Endothelial cell of umbilical vein (primary cell): ENCODE measurements around the gene IPO11. TPM values are rescaled to one million over a fixed set of nuclear protein-coding genes. Genes with fewer than 3 reads are reported as not detected.
A peak's percentile ranks its signal among the peaks of the same experiment; 100 is the strongest.

Source experiments
- BruUV-seq: library from RNA; stranded (reverse); fragments of 400-500 nt; replicated peaks from 2 replicates; lab custom pipeline; 2021; lab: Mats Ljungman, UMichigan
- CTCF ChIA-PET: fragments of 300-600, 350-600 bp; sonication (Branson Sonifier 250); formaldehyde crosslinking; loops from one replicate; lab custom pipeline; 2021; ENCODE audit warnings: antibody characterized with exemption, inconsistent platforms; lab: Charles Lee
- POLR2A ChIA-PET: fragments of 300-600, 350-600 bp; sonication (Branson Sonifier 250); formaldehyde crosslinking; loops from one replicate; lab custom pipeline; 2021; ENCODE audit warnings: antibody characterized with exemption, inconsistent platforms; lab: Charles Lee
- DNase-seq: peaks from one replicate; pipeline ENCODE4 v3.0.0-alpha.2; 2011; ENCODE audit warnings: low read depth, low spot score
- FAIRE-seq: peaks from 2 replicates; lab custom pipeline; 2011; peaks lifted over from hg19 to GRCh38; lab: Jason Lieb, UNC
- H2AFZ ChIP-seq: 2 replicates; pipeline ENCODE4 v1.6.0; 2012; ENCODE audit warnings: low read depth, low read length, control low read depth, inconsistent platforms
- H3K27ac ChIP-seq: 2 replicates; pipeline ENCODE4 v1.5.1; 2011; ENCODE audit warnings: low read depth, mild to moderate bottlenecking, control low read depth, low read length, moderate library complexity; ENCODE audit not compliant: insufficient read depth
- H3K27me3 ChIP-seq, 2 experiments: 2 replicates each; pipeline versions ENCODE4 v1.6.0 to v1.6.1; 2011; ENCODE audit warnings: low read length in 2 of 2, mixed read lengths in 1 of 2; ENCODE audit not compliant: control insufficient read depth in 2 of 2, insufficient read depth in 2 of 2
- H3K36me3 ChIP-seq, 2 experiments: 2 replicates in 1 of 2; 3 replicates in 1 of 2; pipeline ENCODE4 v1.5.1; 2011; ENCODE audit warnings: low read length in 2 of 2, mild to moderate bottlenecking in 1 of 2, moderate library complexity in 1 of 2; ENCODE audit not compliant: control insufficient read depth in 2 of 2, insufficient read depth in 2 of 2; ENCODE audit errors: extremely low read depth in 1 of 2
- H3K4me1 ChIP-seq: 3 replicates; pipeline ENCODE4 v1.5.1; 2011; ENCODE audit warnings: mild to moderate bottlenecking, low read length; ENCODE audit not compliant: control insufficient read depth, insufficient read depth; ENCODE audit errors: extremely low read depth
- H3K4me2 ChIP-seq: 2 replicates; pipeline ENCODE4 v1.6.1; 2011; ENCODE audit warnings: low read length, control low read depth, mixed read lengths; ENCODE audit not compliant: insufficient read depth
- H3K4me3 ChIP-seq, 3 experiments: fragments of 200-600 bp in 1 of 3; sonication (generic), shearing (Covaris generic) in 1 of 3; replicated peaks in 1 of 3; 2 replicates each; pipeline ENCODE4 v1.5.1; 2011 to 2016; ENCODE audit warnings: control low read depth in 3 of 3, low read length in 3 of 3, mild to moderate bottlenecking in 2 of 3, inconsistent platforms in 1 of 3, low read depth in 1 of 3, moderate library complexity in 1 of 3; ENCODE audit not compliant: insufficient read depth in 1 of 3
- H3K79me2 ChIP-seq: 2 replicates; pipeline ENCODE4 v1.6.0; 2012; ENCODE audit warnings: low read length, inconsistent platforms; ENCODE audit not compliant: control insufficient read depth, insufficient read depth
- H3K9ac ChIP-seq: replicated peaks from 2 replicates; pipeline ENCODE3; 2011; ENCODE audit warnings: low read length, control low read depth; ENCODE audit not compliant: insufficient read depth; ENCODE audit errors: extremely low read depth
- H3K9me1 ChIP-seq: replicated peaks from 3 replicates; pipeline ENCODE4 v1.6.0; 2011; ENCODE audit warnings: mild to moderate bottlenecking, low read length; ENCODE audit not compliant: control insufficient read depth, insufficient read depth; ENCODE audit errors: extremely low read depth
- H3K9me3 ChIP-seq: replicated peaks from 2 replicates; pipeline ENCODE4 v1.5.1; 2012; ENCODE audit warnings: low read length, inconsistent platforms; ENCODE audit not compliant: control insufficient read depth, insufficient read depth
- H4K20me1 ChIP-seq: replicated peaks from 2 replicates; pipeline ENCODE3; 2011; ENCODE audit warnings: mild to moderate bottlenecking, low read length; ENCODE audit not compliant: control insufficient read depth, insufficient read depth; ENCODE audit errors: extremely low read depth
- JUN ChIP-seq: IDR thresholded peaks from 2 replicates; pipeline ENCODE4 v1.6.1; 2011; ENCODE audit warnings: borderline replicate concordance, low read depth; ENCODE audit not compliant: insufficient read length, insufficient read depth
- POLR2AphosphoS5 ChIP-seq: IDR thresholded peaks from 2 replicates; pipeline ENCODE4 v1.6.1; 2012; ENCODE audit warnings: low read depth, mild to moderate bottlenecking, control low read depth, low read length, moderate library complexity; ENCODE audit not compliant: insufficient read depth
- dilution Hi-C: fragments of 300-500 bp; cut with MboI; formaldehyde crosslinking; loops from one replicate; pipeline ENCODE4 v1.15.0; 2019; ENCODE audit warnings: low sequenced_read_pairs; ENCODE audit not compliant: extremely low pct_ligation_motif_present
- intact Hi-C: fragments of 100-400 bp; cut with micrococcal nuclease; formaldehyde crosslinking; loops from one replicate; pipeline ENCODE4 v1.10.0; 2022
- polyA plus RNA-seq, 4 experiments: library from polyadenylated mRNA; depleted of rRNA in 3 of 4; stranded (reverse) in 3 of 4; unstranded in 1 of 4; fragments of >200 nt; gene quantifications; 2 replicates each; pipeline versions ENCODE4 v1.2.1 to v1.2.3, GENCODE V29; 2011 to 2012; ENCODE audit warnings: missing spikeins in 1 of 4
- total RNA-seq: library from RNA; stranded (reverse); gene quantifications from 2 replicates; pipeline ENCODE4 v1.2.3, GENCODE V29; 2021
- TF ChIP-seq, protein P1 (sequence below): IDR thresholded peaks from 2 replicates; pipeline ENCODE4 v1.6.1; 2011; ENCODE audit not compliant: insufficient read depth, insufficient read length
- TF ChIP-seq, protein P2 (sequence below), 2 donors: IDR thresholded peaks; 1 replicate in 1 of 2; 2 replicates in 1 of 2; pipeline ENCODE4 v1.5.1; 2011; ENCODE audit warnings: low read length in 2 of 2, mild to moderate bottlenecking in 2 of 2, moderate library complexity in 2 of 2, control low read depth in 1 of 2, inconsistent platforms in 1 of 2, low read depth in 1 of 2; ENCODE audit not compliant: insufficient read depth in 1 of 2; ENCODE audit errors: extremely low read depth in 1 of 2

IPO11 gene
- total and polyA plus RNA-seq, 2 donors (not counting 3 experiments of a cell fraction or from before 2014, with no cell fraction given), result 38.5 to 80.9 TPM

DNA sequence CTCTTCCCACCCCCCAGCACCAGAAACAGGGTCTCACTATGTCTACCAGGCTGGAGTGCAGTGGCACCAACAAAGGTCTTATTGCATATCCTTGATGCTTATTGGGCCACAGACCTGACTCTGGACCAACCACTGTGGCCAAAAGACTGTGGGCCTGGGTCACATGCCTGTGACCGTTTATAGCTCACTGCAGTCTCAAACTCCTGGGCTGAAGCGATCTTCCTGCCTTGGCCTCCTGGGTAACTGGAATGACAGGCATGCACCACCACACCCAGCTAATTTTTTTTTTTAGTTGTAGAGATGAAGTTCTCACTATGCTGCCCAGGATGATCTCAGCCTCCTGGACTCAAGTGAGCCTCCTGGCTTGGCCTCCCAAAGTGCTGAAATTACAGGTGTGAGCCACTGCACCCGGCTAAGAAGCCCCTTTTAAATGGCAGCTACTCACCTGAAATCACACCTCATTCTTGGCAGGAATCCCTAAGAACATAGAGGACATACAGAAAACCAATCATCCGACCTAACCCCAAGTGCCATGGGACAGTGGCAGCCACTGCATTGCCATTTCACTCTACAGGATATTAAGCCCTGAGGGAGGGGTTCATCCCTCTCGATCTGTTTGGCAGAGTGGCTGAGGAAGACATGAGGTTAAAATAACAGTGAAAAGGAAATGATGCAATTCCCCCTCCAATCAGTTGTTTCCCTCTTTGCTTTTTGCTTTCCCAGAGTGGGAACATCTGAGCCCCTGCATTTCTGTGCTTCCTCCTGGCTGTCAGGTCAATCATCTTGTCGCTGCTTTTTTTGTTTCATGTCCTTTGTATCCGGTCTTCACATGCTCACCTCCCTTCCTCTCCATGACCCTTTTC, 240.7 kb downstream of the IPO11 start:
- FAIRE-seq (peak; percentile 85), DNase-seq (peak; percentile 63)
- no peak overlapping the region for H3K9ac ChIP-seq
- no peaks in the 10 kb centered on the region for H3K27me3 ChIP-seq
- no peaks in the 10 kb centered on the region for H4K20me1 ChIP-seq
- ChIA-PET POLR2A (interaction anchor here (0.6 kb wide), 2 partner anchors 74 to 214 kb away, joined by 3 to 5 read pairs; partner anchors contain the start of gene LRRC70), CTCF (interaction anchor here (1.6 kb wide), 1 partner anchor 193 kb away, joined by 8 read pairs; no protein-coding TSS in a partner anchor)
- no peak overlapping the region for H3K4me3 ChIP-seq
- dilution Hi-C loops, result no loop called here
- no peak overlapping the region for H3K27ac ChIP-seq
- no TSS peak for BruUV-seq
- no peaks in the 10 kb centered on the region for H3K9me3 ChIP-seq
- intact Hi-C loops, result no loop called here
- TF ChIP-seq, protein P1, sequence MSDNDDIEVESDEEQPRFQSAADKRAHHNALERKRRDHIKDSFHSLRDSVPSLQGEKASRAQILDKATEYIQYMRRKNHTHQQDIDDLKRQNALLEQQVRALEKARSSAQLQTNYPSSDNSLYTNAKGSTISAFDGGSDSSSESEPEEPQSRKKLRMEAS, result no peak
- TF ChIP-seq POLR2AphosphoS5 (peak; percentile 26), JUN (peak; percentile 47)
- TF ChIP-seq, protein P2, sequence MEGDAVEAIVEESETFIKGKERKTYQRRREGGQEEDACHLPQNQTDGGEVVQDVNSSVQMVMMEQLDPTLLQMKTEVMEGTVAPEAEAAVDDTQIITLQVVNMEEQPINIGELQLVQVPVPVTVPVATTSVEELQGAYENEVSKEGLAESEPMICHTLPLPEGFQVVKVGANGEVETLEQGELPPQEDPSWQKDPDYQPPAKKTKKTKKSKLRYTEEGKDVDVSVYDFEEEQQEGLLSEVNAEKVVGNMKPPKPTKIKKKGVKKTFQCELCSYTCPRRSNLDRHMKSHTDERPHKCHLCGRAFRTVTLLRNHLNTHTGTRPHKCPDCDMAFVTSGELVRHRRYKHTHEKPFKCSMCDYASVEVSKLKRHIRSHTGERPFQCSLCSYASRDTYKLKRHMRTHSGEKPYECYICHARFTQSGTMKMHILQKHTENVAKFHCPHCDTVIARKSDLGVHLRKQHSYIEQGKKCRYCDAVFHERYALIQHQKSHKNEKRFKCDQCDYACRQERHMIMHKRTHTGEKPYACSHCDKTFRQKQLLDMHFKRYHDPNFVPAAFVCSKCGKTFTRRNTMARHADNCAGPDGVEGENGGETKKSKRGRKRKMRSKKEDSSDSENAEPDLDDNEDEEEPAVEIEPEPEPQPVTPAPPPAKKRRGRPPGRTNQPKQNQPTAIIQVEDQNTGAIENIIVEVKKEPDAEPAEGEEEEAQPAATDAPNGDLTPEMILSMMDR (IDR thresholded peaks at IDR 0.05; ENCODE audit: extremely low read depth in 1 of 2, insufficient read depth in 1 of 2, low read depth in 1 of 2, low read length in 2 of 2), result no peak
- H3K4me2 ChIP-seq, result peak overlapping the region; percentile 18
- no peaks in the 10 kb centered on the region for H3K36me3 ChIP-seq
- H3K4me1 ChIP-seq, result peaks cover 10% of the 10 kb centered on the region
- no peaks in the 10 kb centered on the region for H3K79me2 ChIP-seq
- no peak overlapping the region for H2AFZ ChIP-seq
- no peaks in the 10 kb centered on the region for H3K9me1 ChIP-seq
